Testis (tissue), 2 donors: ENCODE results near the gene SHC1.

Source experiments
- CTCF ChIP-seq, 3 experiments: fragments of 450-650 bp in 2 of 3; fragments of 200-600 bp in 1 of 3; sonication (generic) in 1 of 3; IDR thresholded peaks; one replicate each; pipeline ENCODE4 v1.5.1; 2016 to 2019; ENCODE audit warnings: antibody characterized with exemption in 3 of 3, mild to moderate bottlenecking in 2 of 3, moderate library complexity in 1 of 3
- POLR2A ChIP-seq: fragments of 450-650 bp; IDR thresholded peaks from one replicate; pipeline ENCODE4 v1.6.1; 2017; ENCODE audit warnings: antibody characterized with exemption, mild to moderate bottlenecking, moderate library complexity

- TF ChIP-seq CTCF (IDR thresholded peaks at IDR 0.05) = peak in 2 of 3 experiments; percentile 20 to 56
- TF ChIP-seq POLR2A = no peak
Observed at GRCh38 chr1:154936555-154937084, 33.9 kb downstream of the SHC1 start, which contains the start of gene PMVK.
